Activated CD4-positive, alpha-beta T cell treated with anti-CD3 and anti-CD28 coated beads for 24 hours (primary cell): ENCODE data around the gene FBXL16.

Experiments
- DNase-seq, 2 donors: peaks; one replicate each; pipeline ENCODE4 v3.0.0-alpha.2; 2020; ENCODE audit warnings: low read depth in 2 of 2

The FBXL16 gene

GRCh38 chr16:723695-724094, 18.1 kb upstream of the FBXL16 start:
- DNase-seq, result no peak

- DNase-seq, result no peak
Observed at GRCh38 chr16:722835-723633, 17.4 kb upstream of the FBXL16 start.

GRCh38 chr16:721765-722540, 16.4 kb upstream of the FBXL16 start:
- no peak for DNase-seq

GRCh38 chr16:720990-721764, 15.6 kb upstream of the FBXL16 start, which contains the start of gene ANTKMT:
Gene ANTKMT (plus strand): TSS chr16:721146. CDS start chr16:721275, 129 bp downstream.
- DNase-seq, result peak in 1 of 2 donors; percentile 70

- peak in 1 of 2 donors; percentile 53 for DNase-seq
Observed at GRCh38 chr16:720447-720989, 14.9 kb upstream of the FBXL16 start.

- no peak for DNase-seq
Observed at GRCh38 chr16:719815-720446, 14.3 kb upstream of the FBXL16 start.

GRCh38 chr16:718922-719321, 13.3 kb upstream of the FBXL16 start:
- DNase-seq, result no peak

GRCh38 chr16:718389-718788, 12.8 kb upstream of the FBXL16 start:
- no peak for DNase-seq

GRCh38 chr16:717450-718245, 12.0 kb upstream of the FBXL16 start:
- no peak for DNase-seq

GRCh38 chr16:716768-717325, 11.2 kb upstream of the FBXL16 start:
- DNase-seq, result no peak

- no peak for DNase-seq
Observed at GRCh38 chr16:716200-716568, 10.6 kb upstream of the FBXL16 start.

GRCh38 chr16:715477-716199, 10.0 kb upstream of the FBXL16 start:
- no peak for DNase-seq

- peak; percentile 86 to 92 for DNase-seq
Observed at GRCh38 chr16:714558-715476, 9.2 kb upstream of the FBXL16 start, which contains the start of gene METRN. Gene METRN (plus strand): TSS chr16:715118. CDS start chr16:715290, 172 bp downstream.

GRCh38 chr16:714079-714478, 8.5 kb upstream of the FBXL16 start:
- no peak for DNase-seq

GRCh38 chr16:712740-713250, 7.2 kb upstream of the FBXL16 start:
- peak in 1 of 2 donors; percentile 49 for DNase-seq

GRCh38 chr16:711548-712320, 6.1 kb upstream of the FBXL16 start:
- DNase-seq, result peak; percentile 72 to 78

GRCh38 chr16:711084-711483, 5.5 kb upstream of the FBXL16 start:
- DNase-seq, result no peak
